ENCODE results near the gene CLCN1.
A peak's percentile ranks its signal among the peaks of the same experiment; 100 is the strongest.

The CLCN1 gene

GRCh38 chr7:143321734-143322133, 5.8 kb downstream of the CLCN1 start:
- no peak overlapping the region for H3K4me3 ChIP-seq (ENCODE audit: low read depth, low read length)
- TF ChIP-seq CTCF (IDR thresholded peaks at IDR 0.05; ENCODE audit: borderline replicate concordance, insufficient read depth, low read depth, low read length) = no peak

- no peak for TF ChIP-seq CTCF (IDR thresholded peaks at IDR 0.05; ENCODE audit: borderline replicate concordance, insufficient read depth, low read depth, low read length)
- H3K4me3 ChIP-seq (ENCODE audit: low read depth, low read length) = no peak overlapping the region
Measured at GRCh38 chr7:143322760-143323633, 7.1 kb downstream of the CLCN1 start.

- H3K4me3 ChIP-seq (ENCODE audit: low read depth, low read length) = no peak overlapping the region
- TF ChIP-seq CTCF (IDR thresholded peaks at IDR 0.05; ENCODE audit: borderline replicate concordance, insufficient read depth, low read depth, low read length) = no peak
Measured at GRCh38 chr7:143323653-143324052, 7.7 kb downstream of the CLCN1 start.

- no peak overlapping the region for H3K4me3 ChIP-seq (ENCODE audit: low read depth, low read length)
- TF ChIP-seq CTCF (IDR thresholded peaks at IDR 0.05; ENCODE audit: borderline replicate concordance, insufficient read depth, low read depth, low read length) = no peak
Measured at GRCh38 chr7:143325240-143325639, 9.3 kb downstream of the CLCN1 start.

- TF ChIP-seq CTCF (IDR thresholded peaks at IDR 0.05; ENCODE audit: borderline replicate concordance, insufficient read depth, low read depth, low read length) = no peak
Measured at GRCh38 chr7:143327903-143328302, 12.0 kb downstream of the CLCN1 start.

GRCh38 chr7:143329471-143330170, 13.7 kb downstream of the CLCN1 start:
- no peak for TF ChIP-seq CTCF (IDR thresholded peaks at IDR 0.05; ENCODE audit: borderline replicate concordance, insufficient read depth, low read depth, low read length)
- H3K4me3 ChIP-seq (ENCODE audit: low read depth, low read length) = no peak overlapping the region

More at GRCh38 chr7:143327903-143328302, 12.0 kb downstream of the CLCN1 start:
- H3K4me3 ChIP-seq (ENCODE audit: low read depth, low read length) = peak overlapping the region; percentile 10

Measured in GM12875 (cell line).